Stimulated activated CD4-positive, alpha-beta T cell treated with anti-CD3 and anti-CD28 coated beads, Interleukin-1b, Interleukin-23, amount 100 ng/mL, for 4 hours (primary cell): Measurements from ENCODE around the gene PIWIL4.
"Not testable (repeated sequence)": the region's sequence is repeated elsewhere in the genome, so short reads cannot be mapped to it uniquely, and the experiment has no call there.

ENCODE experiments used
- DNase-seq, 2 donors: peaks; one replicate each; pipeline ENCODE4 v3.0.0-alpha.2; 2020; ENCODE audit warnings: low read depth in 2 of 2

Gene PIWIL4

DNA sequence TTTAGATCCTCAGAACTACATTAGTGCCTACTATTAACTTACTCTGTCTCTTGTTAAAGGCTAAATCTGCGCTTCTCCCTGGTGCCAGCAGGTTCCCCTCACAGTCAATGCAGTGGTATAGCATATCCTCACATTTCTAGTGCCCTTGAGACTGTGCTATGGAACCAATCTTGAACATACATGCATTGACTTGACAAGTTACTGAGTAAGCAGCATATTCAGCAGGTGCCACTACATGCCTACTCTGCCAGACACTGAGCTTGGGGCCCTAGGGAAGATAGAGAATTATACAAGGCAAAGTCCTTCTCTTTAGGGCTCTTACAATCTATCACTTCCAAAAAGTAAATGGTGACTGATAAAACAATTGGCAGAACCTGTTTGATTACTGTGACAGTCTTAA, 20.3 kb upstream of the PIWIL4 start:
- DNase-seq: no peak

DNA sequence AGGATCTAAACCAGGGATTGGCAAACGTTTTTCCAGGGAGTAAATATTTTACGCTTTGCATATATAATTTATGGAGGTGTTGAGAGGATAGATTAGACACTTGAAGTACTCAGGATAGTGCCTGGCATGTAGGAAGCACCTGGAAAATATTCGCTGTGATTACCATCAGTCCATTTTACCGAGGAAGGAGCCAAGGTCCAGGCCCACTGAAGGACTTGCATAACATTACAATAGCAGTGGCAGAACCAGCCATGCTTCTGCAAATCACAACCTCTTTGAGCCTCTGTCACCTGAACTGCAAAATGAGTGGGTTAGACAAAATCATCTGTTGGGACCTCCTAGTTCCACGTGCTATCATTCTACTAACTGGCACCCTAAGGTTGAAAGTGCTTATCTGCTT, 18.0 kb upstream of the PIWIL4 start:
- DNase-seq: no peak

DNA sequence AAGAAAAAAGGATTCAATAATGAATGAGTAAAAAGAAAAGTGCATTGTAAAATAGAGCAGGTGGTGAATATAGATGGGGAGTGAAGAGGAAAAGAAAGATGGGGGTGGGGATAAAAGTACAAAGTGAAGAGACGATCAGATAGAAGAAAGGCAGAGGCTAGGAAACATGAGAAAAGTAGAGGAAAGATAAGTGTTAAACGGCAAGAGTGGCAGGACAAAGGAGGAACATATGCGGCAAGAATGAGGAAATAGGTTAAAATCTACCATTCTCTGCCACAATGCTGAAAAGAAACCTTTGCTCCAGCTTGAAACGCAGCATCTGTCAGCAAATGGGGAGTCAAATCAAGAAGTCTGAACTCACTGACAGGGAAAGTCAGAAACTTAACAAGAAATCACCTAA, 16.7 kb upstream of the PIWIL4 start:
- no peak for DNase-seq

DNA sequence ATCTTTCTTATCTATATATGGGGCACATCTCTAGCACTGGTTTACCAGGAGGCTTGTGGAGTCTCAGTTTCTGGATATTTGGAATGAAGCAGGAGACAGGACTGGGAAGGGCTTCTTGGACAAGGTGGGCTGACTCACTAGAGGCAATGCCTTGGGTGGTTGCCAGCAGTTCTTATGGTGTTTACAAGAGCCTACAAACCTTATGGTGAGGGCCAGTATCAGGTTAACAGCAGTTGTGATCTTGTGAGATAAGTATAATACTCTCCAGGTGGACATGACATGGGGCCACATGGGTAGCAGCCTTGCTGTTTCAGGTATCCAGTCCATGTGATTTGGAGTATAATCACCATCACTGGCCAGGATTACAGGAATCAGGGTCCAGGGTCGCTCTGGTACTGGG, 13.2 kb upstream of the PIWIL4 start:
- DNase-seq: no peak

DNA sequence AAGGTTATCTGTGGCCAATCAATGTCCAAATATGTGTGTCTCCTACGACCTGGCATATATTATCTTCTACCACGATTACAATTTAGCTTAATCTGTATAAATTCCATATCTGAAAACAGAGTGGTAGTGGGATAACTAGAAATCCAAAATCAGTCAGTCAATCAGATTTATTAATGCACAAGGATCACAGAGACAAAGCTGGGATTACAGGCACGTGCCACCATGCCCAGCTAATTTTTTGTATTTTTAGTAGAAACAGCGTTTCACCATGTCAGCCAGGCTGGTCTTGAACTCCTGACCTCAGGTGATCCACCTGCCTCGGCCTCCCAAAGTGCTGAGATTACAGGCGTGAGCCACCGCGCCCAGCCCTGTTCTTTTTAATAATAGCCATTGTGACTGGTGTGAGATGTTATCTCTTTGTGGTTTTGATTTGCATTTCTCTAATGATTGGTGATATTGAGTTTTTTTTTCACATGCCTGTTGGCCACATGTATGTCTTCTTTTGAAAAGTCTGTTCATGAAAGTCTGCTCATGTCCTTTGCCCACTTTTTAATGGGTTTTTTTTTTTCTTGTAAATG, 11.3 kb upstream of the PIWIL4 start:
- not testable (repeated sequence) for DNase-seq

DNA sequence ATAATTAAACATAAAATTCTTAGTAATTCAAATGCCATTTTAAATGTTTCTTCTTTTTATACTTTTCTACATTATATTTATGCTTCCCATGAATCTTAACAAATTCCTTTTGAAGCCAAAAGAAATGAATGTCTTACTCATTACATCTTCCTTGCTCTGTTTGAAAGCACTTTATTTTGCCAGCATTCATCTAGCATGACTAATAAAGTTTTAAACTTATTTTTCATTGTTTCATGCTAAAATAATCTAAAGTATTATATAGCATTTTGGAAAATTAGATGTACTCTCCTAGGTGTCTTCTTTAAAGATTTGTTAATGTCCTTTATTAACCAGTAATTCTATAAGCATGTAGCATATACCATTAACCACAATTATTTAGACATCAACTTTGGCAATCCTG, 9.7 kb upstream of the PIWIL4 start:
- DNase-seq: no peak

DNA sequence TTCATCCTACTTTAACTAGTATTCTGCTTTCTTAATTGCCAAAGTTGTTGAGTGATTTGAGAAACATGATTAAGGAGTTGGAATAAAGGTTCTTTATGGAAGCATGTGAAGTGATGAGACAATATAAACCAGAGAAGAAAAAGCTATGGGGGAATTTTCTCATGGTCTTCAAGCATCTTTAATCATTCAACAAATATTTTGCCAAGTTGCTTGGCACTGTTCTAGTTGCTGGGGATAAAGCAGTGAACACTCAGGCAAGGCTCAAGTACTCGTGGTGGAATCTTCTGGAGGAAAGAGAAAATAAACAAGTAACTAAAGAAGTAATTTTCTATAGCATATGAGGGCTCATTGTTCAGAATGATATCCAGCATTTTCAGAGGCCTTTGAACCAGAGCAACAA, 9.2 kb upstream of the PIWIL4 start:
- no peak for DNase-seq

DNA sequence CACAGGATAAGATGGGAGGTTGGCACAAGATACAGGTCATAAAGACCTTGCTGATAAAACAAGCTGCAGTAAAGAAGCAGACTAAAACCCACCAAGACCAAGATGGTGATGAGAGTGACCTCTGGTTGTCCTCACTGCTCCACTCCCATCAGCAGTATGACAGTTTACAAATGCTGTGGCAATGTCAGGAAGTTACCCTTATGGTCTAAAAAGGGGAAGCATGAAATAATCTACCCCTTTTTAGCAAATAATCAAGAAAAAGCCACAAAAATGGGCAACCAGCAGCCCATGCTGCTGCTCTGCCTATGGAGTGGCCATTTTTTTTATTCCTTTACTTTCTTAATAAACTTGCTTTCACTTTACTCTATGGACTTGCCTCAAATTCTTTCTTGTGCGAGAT, 8.7 kb upstream of the PIWIL4 start:
- DNase-seq: no peak

DNA sequence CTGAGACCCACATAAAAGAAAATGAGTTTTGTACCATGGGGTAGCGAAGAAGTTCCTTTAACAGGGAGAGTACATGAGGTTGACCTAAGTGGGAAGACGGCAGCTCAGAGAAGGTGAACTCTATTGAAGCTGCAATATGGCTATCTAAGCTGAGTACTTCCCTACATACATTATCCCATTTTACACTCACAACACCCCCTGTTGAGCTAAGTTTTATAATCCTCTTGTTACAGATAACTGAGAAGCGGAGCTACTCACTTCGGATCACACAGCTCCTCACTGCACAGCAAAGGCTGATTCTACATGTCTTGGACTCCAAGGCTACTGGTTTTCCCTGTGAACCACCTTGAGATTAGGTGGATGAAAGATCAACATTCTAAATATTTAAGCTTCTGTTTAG, 8.2 kb upstream of the PIWIL4 start:
- no peak for DNase-seq

DNA sequence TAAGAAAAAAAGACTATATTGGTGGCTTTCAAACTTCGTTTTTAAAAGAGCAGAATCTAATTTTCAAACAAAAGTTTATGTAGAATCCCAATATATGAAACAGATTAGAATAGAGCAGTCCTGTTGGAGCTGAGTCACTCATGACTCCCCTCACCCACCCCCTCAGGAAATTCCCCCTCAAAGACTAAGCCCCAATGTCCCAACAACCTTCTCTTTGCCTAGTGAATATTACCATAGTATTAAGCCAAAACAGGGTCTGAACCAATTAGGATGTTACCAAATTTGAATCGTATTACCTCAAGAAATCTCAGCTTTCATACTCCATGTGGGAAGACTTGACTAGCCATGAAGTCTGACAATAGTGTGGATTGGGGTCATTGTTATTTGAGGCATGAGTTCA, 7.8 kb upstream of the PIWIL4 start:
- no peak for DNase-seq

DNA sequence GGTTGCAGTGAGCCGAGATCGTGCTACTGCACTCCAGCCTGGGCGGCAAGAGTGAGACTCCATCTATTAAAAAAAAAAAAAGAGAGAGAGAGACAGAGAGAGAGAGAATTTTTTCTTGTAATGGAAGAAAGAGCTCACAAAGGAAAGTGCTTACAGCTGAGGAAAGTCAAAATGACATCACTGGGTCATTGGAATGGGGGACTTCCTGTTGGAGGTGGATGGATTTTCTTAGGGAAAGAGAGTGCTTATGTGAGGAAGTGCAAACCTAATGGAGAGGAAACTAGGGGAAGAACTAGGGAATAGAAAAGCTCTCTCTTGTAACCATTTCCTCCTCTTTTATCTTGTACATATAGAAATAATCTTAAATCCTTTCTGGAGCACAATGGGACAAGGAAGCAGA, 6.3 kb upstream of the PIWIL4 start:
- DNase-seq: no peak

DNA sequence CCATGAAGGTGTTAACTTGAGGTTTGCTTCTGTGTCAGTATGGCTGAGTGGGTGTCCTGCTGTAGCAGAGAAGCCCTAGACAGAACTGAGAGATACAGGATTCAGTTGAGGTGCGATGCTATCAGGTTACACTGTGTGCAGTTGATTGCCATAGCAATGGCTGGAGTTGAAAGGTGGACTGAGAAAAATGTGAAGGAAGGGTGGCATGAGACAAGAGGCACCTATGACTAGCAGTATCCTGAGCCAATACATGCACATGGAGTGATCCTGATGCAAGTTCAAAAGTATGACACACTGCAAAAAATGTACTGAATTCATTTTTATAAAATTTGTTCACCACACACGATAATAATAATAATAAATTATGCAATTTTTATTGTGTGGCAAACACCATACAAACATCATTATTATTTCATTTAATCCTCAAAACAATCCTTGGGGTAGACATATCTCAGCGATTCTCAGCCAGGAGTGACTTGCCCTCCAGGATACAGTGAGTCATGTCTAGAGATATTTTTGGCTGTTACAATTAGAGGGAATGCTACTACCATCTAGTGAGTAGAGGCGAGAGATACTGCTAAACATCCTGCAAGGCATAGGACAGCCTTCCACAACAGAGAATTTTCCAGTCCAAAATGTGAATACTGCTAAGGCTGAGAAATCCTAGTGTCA, 3.9 kb upstream of the PIWIL4 start:
- DNase-seq: no peak

DNA sequence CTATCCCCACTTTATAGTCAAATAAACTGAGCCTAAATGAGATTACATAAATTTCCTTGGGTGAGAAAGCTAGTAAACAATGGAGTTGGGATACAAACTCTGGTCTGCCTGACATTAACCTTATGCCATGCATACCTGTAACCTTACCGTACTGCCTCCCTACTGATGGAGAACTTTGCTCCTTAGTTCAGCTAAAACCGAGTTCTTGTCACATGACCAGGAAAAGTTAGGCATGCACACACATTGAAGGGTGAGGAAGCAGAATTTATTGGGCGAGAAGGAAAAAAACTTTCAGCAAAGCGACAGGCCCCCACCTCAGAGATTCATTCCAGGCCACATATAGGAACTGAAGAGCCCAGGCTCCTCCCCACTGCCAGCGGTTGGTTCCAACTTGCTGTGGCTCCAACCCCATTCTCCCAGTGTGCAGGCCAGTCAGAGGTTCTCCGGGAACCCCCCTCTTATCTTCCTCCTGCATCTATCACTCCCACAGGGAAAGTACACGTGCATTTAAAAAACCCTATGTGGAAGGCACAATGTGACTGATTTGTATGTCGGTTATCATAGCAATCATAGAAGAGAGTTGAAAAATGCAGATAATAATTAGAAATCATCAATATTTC, 3.2 kb upstream of the PIWIL4 start:
- DNase-seq: no peak

DNA sequence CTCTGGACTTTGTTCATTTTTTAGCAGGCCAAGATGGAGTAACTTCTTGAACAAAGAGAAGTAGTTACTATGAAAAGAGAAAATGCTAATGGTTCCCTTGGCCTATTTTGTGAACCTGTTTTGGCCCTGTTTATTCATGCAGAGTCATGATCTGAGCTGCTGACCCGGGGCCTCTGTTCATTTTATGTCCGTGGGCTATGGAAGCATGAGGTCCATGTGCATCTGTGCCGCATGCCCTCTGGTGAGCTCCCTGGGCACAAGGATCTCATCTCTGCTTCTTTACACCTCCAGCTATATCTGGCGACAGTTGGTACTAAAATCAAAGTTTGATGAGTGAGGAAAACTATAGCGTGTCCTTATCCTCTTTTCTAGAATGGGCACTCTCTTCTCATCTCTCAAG, 1.0 kb downstream of the PIWIL4 start:
- no peak for DNase-seq

DNA sequence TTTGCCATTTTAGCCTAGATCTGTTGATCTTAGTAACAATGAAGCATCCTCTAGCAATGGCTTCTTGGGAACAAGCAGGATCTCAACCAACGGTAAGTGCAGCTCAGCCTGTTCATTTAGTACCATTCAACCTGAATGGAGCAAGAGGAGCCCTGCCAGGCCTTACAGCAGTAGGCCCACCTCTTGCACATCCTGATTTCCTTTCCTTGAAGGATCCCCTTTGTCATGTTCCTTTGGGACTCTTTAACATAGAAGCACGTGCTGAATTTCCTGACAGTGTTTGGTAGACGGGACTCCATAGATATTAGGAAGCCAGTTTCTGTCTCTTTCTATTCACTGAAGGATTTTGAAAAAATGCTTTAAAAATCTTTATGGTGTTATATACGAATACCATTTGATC, 1.5 kb downstream of the PIWIL4 start:
- no peak for DNase-seq

DNA sequence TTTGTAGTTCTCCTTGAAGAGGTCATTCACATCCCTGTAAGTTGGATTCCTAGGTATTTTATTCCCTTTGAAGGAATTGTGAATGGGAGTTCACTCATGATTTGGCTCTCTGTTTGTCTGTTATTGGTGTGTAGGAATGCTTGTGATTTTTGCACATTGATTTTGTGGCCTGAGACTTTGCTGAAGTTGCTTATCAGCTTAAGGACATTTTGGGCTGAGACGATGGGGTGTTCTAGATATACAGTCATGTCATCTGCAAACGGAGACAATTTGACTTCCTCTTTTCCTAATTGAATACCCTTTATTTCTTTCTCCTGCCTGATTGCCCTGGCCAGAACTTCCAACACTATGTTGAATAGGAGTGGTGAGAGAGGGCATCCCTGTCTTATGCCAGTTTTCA, 5.8 kb downstream of the PIWIL4 start:
- not testable (repeated sequence) for DNase-seq

DNA sequence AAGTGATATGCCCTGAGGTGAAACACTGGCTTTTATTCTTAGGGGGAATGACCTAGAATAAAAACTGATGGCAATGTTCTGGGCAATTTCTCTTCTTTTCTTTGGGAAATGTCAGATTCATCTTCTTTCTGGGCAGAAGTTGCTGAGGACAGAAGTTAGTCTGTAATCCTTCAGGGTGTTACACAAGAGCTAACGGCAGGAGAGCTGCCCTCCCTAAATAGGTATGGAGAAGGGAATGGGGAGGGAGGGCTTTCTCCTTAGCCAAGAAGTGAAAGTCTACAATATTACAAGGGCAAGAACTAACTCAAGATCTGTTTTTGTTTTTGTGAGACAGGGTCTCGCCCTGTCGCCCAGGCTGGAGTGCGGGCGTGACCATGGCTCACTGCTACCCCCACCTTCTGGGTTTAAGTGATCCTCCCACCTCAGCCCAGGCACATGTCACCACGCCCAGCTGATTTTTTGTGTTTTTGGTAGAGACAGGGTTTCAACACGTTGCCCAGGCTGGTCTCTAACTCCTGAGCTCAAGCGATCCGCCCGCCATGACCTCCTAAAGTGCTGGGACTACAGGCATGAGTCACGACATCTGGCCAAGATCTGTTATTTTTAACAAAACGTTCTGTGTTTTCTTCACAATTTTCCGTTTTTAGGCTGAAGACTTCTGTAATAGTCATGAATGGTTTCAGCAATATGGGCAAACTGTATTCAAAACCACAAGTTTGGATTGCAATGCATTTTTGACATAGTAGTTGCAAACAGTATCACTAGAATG, 7.2 kb downstream of the PIWIL4 start:
- DNase-seq: no peak

DNA sequence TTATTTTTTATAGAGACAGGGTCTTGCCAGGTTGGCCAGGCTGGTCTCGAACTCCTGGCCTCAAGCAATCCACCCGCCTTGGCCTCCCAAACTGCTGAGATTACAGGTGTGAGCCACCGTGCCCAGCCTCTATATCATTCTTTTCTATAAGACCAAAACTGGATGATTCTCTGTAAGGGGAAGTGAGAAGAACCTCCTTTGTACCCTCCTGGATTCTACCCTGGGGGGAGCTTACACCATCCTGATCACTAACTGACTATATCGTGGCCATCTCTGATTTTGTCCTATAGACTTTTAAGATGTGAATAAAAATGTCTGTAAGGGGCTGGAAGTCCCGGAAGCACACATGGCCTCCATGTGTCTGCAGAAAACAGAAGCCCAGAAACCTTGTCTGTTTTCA, 9.1 kb downstream of the PIWIL4 start:
- DNase-seq: no peak

DNA sequence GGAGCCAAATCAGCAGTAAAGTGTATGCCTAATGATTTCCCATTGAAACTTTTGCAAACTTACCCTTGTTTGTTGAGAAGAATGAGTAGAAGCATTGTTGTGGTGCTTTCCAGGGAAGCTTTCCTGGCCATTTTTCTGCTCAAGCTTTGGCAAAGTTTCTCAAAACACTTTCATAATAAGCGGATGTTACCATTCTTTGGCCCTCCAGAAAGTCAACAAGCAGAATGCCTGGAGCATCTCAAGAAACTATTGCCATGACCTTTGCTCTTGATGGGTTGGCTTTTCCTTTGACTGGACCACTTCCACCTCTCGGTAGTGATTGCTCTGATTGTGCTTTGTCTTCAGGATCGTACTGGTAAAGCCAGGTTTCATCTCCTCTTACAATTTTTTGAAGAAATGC, 10.7 kb downstream of the PIWIL4 start:
- no peak for DNase-seq

DNA sequence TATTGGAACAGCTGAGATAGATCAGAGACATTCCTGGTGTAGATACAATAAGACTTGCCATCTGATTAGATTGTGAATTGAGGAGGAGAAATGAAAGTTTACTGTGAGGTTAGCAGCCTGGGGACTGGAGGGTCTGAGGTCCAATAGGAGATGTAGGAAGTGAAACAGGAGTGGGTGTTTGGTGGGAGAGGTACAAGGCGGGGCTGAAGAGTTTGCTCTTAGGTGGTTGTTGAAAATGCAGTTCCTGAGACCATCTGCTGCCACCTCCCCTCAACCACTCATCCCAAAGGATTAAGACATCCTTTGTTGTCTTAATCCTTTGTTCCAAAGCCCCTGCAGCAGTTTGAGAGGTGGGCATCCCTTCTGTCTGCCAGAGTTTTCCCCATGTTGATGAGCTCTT, 14.8 kb downstream of the PIWIL4 start:
- no peak for DNase-seq

DNA sequence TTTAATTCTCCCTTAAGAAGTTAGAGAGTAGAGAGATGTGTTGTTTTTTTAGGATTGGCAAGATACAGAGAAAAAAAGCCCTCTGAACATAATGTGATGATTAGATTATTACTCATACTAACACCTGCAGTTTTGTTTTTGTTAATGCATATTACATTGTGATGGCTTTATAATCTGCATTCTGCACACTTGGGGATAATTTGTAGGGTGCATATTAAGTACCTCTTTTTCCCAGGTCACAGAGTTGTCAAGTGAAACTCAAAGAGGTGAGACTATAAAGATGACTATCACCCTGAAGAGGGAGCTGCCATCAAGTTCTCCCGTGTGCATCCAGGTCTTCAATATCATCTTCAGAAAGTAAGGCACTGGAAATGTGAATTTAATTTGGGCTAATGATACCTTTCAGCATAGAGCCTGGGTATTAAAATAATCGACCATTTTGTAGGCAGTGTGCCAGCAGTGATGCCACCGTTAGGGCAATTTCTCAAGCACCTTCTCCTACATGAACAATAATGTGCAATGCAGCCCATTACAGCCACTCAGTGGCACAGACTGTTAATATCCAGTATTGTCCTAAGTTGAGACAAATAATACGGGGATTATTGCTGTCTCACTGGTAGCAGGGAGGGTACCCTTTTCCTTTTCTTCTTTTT, 16.2 kb downstream of the PIWIL4 start:
- DNase-seq: no peak

DNA sequence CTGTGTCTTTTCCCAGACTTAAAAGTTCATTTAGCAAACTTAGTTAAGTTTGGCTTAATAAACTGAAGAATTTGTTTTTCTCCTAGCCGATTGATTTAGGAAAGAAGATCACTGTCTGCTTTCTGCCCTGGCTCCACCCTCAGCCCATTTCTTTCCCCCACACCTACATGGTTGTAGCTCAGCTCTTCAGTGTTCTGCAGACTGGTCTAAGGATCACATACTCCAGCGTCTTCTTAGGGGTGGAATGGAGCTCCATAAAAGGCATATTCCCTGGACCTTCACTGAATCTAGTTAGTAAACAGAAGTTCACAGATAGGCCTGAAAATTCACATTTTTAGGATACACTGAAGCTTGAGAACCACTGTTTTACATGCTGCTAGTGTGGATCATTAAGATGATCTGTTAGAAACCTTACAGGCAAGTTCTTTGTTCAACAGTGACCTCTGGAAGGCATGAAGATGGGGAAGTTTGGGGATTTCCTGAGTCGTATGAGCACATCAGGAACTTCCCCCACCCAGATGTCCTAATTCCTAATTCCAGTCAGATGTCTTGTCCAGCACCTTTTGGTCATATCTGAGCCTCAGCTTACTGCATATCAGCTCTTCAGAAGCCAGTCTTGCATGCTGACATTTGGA, 16.8 kb downstream of the PIWIL4 start:
- no peak for DNase-seq
